ENCODE measurements around the gene ECI1. TPM values are rescaled to one million over a fixed set of nuclear protein-coding genes. Genes with fewer than 3 reads are reported as not detected.

ECI1 gene
- total RNA-seq, 1 donor from 2014 or later, result 72.9 TPM

DNA sequence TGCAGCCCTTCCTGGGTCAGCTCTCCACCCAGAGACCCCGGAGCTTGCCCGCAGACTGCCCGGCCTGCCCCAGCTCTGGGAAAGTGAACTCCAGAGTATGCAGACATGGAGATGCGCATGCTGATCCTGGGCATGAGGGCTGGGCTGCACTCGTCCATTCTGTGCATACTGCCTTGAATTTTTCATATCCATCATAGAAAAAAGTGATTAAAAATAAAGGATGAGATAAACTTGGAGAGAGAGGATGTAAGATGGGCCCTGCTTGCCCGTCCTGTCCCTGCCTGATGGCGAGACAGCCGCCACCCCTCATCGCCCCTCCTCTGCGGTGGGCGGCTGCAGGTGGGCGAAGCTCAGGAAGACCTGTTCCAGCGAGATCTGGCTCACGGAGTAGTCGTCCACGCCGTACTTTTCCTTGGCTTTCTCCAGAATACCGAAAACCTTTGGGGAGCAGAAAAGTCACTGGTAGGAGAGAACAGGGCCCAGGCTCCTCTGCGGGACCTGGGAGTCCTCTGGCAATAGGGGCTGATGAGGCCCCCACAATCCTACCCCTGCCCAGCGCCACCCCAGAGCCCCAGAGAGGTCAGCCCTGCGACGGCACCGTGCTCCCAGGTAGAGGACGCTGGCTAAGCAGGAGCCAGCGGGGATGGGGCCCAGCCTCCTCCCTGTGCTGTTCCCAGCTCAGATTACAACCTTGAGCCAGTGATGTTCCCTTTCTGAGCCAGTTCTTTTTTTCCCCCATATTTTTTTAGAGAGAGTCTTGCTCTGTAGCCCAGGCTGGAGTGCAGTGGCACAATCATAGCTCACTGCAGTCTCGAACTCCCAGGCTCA is 25.2 kb upstream of the ECI1 start:
- H3K36me3 ChIP-seq, result no peaks in the 10 kb centered on the region
- no peak overlapping the region for H3K27ac ChIP-seq
- H3K4me3 ChIP-seq, result no peak overlapping the region
- H3K4me1 ChIP-seq, result no peaks in the 10 kb centered on the region
- no peak for DNase-seq (ENCODE audit: extremely low spot score in 2 of 2)
- H3K27me3 ChIP-seq, result no peaks in the 10 kb centered on the region
- intact Hi-C loops (cut with DNase I), result no loop called here
- no peaks in the 10 kb centered on the region for H3K9me3 ChIP-seq
- TF ChIP-seq POLR2AphosphoS5 (IDR thresholded peaks at IDR 0.05; ENCODE audit: insufficient read depth in 1 of 2, low read depth in 1 of 2) (no peak), POLR2A (IDR thresholded peaks at IDR 0.05) (no peak)
- TF ChIP-seq, protein P1, sequence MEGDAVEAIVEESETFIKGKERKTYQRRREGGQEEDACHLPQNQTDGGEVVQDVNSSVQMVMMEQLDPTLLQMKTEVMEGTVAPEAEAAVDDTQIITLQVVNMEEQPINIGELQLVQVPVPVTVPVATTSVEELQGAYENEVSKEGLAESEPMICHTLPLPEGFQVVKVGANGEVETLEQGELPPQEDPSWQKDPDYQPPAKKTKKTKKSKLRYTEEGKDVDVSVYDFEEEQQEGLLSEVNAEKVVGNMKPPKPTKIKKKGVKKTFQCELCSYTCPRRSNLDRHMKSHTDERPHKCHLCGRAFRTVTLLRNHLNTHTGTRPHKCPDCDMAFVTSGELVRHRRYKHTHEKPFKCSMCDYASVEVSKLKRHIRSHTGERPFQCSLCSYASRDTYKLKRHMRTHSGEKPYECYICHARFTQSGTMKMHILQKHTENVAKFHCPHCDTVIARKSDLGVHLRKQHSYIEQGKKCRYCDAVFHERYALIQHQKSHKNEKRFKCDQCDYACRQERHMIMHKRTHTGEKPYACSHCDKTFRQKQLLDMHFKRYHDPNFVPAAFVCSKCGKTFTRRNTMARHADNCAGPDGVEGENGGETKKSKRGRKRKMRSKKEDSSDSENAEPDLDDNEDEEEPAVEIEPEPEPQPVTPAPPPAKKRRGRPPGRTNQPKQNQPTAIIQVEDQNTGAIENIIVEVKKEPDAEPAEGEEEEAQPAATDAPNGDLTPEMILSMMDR (IDR thresholded peaks at IDR 0.05), result no peak

DNA sequence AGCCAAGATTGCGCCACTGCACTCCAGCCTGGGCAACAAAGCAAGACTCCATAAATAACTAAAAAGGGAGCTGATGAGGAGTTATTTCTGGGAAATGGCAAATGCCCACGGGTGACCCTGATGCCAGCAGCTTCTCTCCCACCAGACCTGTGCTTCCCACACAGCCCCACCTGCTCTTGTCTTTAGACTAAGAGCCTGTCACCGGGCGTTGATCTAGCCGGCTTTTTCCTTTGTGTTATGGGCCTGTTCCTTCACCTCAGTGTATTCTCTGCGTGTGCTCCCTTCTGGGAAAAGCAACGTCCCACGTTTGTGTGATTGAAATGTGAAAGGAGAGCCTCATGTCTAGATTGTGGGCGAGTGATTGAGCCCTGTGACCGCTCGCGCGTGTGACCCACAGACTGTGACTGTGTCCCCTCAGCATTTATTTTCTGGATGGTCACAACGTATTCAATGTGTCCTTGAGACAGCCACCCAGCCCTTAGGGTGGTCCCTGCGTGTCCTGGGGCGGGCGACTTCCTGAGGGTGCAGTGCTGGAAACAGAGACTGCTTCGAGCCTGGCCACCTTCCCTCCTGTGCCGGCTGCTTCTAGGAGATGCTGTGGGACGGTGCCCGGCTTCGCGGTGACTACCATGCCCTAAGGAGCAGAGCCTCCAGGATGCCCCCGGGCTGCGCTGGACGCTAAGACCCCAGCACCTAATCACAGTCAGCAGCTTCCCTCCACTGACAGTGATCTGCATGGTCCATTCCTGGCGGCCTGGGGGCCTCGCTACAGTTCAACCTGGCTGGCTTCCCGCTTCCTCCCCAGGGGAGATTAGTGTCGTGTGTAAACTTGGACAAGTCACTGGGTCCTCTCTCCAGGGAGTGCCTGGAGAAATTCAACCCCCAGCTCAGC is 24.3 kb upstream of the ECI1 start:
- Histone ChIP-seq H3K4me1 (peaks cover 5% of the 10 kb centered on the region), H3K9me3 (no peaks in the 10 kb centered on the region), H3K4me3 (no peak overlapping the region), H3K36me3 (no peaks in the 10 kb centered on the region), H3K27ac (no peak overlapping the region), H3K27me3 (no peaks in the 10 kb centered on the region)
- DNase-seq (ENCODE audit: extremely low spot score in 2 of 2), result no peak
- intact Hi-C loops (cut with DNase I), result no loop called here
- no peak for TF ChIP-seq POLR2AphosphoS5 (IDR thresholded peaks at IDR 0.05; ENCODE audit: insufficient read depth in 1 of 2, low read depth in 1 of 2)
- TF ChIP-seq, protein P1 (IDR thresholded peaks at IDR 0.05), result no peak
- TF ChIP-seq POLR2A (IDR thresholded peaks at IDR 0.05), result no peak

DNA sequence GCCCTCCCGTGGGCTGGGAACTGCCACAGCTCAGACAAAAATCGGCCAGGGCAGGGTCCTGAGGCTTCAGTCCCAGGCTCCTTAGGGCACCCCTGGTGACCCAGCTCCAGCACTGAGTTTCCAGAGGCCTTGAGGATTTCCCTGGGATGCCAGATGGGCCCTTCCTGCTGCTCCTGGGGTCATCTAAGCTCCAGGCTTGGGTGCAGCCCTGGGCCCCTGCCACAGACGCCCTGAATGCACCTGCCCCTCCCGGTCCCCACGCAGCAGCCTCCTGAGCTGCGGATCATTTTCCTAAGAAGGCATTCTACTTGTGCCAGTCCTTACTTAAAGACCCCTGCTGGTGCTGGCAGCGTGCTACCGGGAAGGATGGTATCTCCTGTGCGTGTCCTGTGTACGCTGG is 22.5 kb upstream of the ECI1 start:
- TF ChIP-seq, protein P1 (IDR thresholded peaks at IDR 0.05), result no peak
- TF ChIP-seq POLR2A (IDR thresholded peaks at IDR 0.05), result no peak
- TF ChIP-seq POLR2AphosphoS5 (IDR thresholded peaks at IDR 0.05; ENCODE audit: insufficient read depth in 1 of 2, low read depth in 1 of 2), result no peak
- peaks cover 22% of the 10 kb centered on the region for H3K4me1 ChIP-seq
- no peaks in the 10 kb centered on the region for H3K9me3 ChIP-seq
- DNase-seq (ENCODE audit: extremely low spot score in 2 of 2), result no peak
- no peaks in the 10 kb centered on the region for H3K36me3 ChIP-seq
- H3K4me3 ChIP-seq, result no peak overlapping the region
- intact Hi-C loops (cut with DNase I), result no loop called here
- H3K27me3 ChIP-seq, result no peaks in the 10 kb centered on the region
- H3K27ac ChIP-seq, result no peak overlapping the region

DNA sequence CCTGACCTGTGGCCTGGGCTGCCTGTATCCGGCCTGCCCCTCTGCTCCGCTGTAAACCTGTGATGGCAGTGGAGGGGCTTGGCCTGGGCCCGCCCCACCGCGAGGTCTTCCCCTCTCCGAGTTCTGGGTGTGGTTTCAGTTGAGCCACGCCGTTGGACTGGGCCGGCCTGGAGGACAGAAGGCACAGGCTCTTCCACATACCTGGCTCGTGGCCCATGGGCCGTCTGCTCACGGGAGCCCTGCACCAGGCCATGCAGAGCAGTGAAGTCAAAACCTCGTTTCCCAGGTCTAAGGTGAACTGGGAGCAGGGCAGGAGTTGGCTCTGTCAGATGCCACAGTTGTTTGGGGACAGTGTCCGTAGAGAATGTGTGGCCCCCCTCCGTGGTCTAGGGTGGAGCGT is 22.1 kb upstream of the ECI1 start:
- intact Hi-C loops (cut with DNase I), result no loop called here
- Histone ChIP-seq H3K27me3 (no peaks in the 10 kb centered on the region), H3K36me3 (no peaks in the 10 kb centered on the region), H3K27ac (no peak overlapping the region), H3K4me3 (no peak overlapping the region), H3K9me3 (no peaks in the 10 kb centered on the region), H3K4me1 (peaks cover 24% of the 10 kb centered on the region)
- DNase-seq (ENCODE audit: extremely low spot score in 2 of 2), result no peak
- TF ChIP-seq POLR2AphosphoS5 (IDR thresholded peaks at IDR 0.05; ENCODE audit: insufficient read depth in 1 of 2, low read depth in 1 of 2) (no peak), POLR2A (IDR thresholded peaks at IDR 0.05) (no peak)
- TF ChIP-seq, protein P1 (IDR thresholded peaks at IDR 0.05), result no peak

All from vagina (tissue), 2 donors.